DOHH2 (cell line): Measurements from ENCODE around the gene GATA2.

ENCODE experiments used
- EZH2phosphoT487 ChIP-seq: fragments of 200-600 bp; sonication (generic); IDR thresholded peaks from 2 replicates; pipeline ENCODE4 v1.6.1; 2017; ENCODE audit warnings: borderline replicate concordance, mild to moderate bottlenecking, antibody characterized with exemption, low read length, moderate library complexity, mixed read lengths
- TF ChIP-seq, protein P1 (sequence below): fragments of 200-600 bp; sonication (generic); IDR thresholded peaks from one replicate; pipeline ENCODE4 v1.5.1; 2014; ENCODE audit warnings: antibody characterized with exemption, mild to moderate bottlenecking, low read depth, low read length; ENCODE audit not compliant: poor library complexity, severe bottlenecking

DNA sequence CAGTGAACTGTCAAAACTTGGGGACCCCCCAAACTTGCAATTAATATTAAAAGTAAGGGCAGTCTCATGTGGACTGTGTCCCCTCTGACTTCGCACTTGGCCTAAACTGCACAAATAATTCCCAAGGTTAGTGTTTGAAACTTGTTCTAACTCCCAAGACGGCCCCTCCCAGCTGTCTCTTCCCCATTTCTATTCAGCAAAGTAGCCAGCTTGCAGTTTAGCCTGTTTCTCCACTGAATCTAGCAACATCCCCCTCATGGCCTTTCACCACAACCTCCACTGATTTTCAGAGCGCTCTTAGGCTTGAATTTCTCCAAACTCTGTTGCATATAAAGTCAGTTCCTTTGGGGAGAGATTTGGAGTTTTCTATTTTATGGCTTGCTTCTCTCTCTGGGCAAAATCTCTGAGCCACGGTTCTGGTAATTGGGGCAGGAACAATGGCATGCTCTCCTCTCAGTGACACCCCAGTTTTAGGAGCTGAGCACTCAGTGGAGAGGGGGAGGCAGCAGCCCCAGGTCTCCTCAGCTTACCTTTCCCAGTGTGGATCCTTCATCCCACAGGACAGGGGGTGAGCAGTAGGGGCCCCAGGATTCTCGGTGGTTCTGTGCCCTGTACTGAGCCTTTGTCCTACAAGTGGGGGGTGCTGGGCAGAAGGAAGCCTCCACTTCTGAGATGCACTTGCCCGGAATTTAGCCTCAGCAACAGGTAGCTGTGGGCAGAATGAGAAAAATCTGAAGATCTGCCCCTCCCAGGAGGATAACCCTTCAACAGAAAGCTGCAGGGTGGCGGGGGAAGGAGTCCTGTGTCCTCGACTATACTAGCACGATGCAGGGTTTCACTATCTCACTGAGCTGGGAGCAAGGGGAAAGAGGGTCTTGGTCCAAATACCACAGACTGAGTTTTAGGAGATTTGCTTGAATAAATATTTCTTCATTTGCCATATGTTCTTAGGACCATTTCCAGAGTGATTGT is 39.3 kb upstream of the GATA2 start:
- TF ChIP-seq, protein P1, sequence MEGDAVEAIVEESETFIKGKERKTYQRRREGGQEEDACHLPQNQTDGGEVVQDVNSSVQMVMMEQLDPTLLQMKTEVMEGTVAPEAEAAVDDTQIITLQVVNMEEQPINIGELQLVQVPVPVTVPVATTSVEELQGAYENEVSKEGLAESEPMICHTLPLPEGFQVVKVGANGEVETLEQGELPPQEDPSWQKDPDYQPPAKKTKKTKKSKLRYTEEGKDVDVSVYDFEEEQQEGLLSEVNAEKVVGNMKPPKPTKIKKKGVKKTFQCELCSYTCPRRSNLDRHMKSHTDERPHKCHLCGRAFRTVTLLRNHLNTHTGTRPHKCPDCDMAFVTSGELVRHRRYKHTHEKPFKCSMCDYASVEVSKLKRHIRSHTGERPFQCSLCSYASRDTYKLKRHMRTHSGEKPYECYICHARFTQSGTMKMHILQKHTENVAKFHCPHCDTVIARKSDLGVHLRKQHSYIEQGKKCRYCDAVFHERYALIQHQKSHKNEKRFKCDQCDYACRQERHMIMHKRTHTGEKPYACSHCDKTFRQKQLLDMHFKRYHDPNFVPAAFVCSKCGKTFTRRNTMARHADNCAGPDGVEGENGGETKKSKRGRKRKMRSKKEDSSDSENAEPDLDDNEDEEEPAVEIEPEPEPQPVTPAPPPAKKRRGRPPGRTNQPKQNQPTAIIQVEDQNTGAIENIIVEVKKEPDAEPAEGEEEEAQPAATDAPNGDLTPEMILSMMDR = no peak
- TF ChIP-seq EZH2phosphoT487 = no peak
